Measurements from ENCODE around the gene HPGDS. TPM values are rescaled to one million over a fixed set of nuclear protein-coding genes. Genes with fewer than 3 reads are reported as not detected.

Gene HPGDS
- total and polyA plus RNA-seq, 4 donors, result 0.08 to 4.9 (median 0.18) TPM

GRCh38 chr4:94357624-94358023, 15.0 kb upstream of the HPGDS start:
- Histone ChIP-seq H3K27me3 (ENCODE audit: control insufficient read depth in 4 of 4, insufficient read depth in 4 of 4, low read length in 3 of 4) (no peaks in the 10 kb centered on the region), H3K36me3 (ENCODE audit: control insufficient read depth in 4 of 4, insufficient read depth in 3 of 4, low read depth in 1 of 4, low read length in 3 of 4) (no peaks in the 10 kb centered on the region)

More at GRCh38 chr4:94357624-94358023, 15.0 kb upstream of the HPGDS start:
- Histone ChIP-seq H3K9me3 (ENCODE audit: control insufficient read depth in 4 of 4, low read length in 3 of 4) (no peaks in the 10 kb centered on the region), H3K4me1 (ENCODE audit: control insufficient read depth in 4 of 4, insufficient read depth in 4 of 4, low read length in 3 of 4) (no peaks in the 10 kb centered on the region), H3K27ac (ENCODE audit: low read depth in 1 of 2, low read length in 2 of 2) (no peak overlapping the region), H3K4me3 (ENCODE audit: low read depth in 1 of 3, low read length in 3 of 3) (no peak overlapping the region), H3K9ac (ENCODE audit: low read depth in 1 of 2, low read length in 2 of 2) (no peak overlapping the region)
- TF ChIP-seq RAD21 (IDR thresholded peaks at IDR 0.05) (no peak), FOXA2 (IDR thresholded peaks at IDR 0.05) (no peak), GABPA (IDR thresholded peaks at IDR 0.05 in 1 of 2, conservative IDR thresholded peaks at IDR 0.05 in 1 of 2) (no peak), FOXA1 (IDR thresholded peaks at IDR 0.05) (no peak), JUND (IDR thresholded peaks at IDR 0.05) (no peak), RXRA (IDR thresholded peaks at IDR 0.05) (no peak), HNF4A (conservative IDR thresholded peaks at IDR 0.05) (no peak), TAF1 (conservative IDR thresholded peaks at IDR 0.05) (no peak), HNF4G (IDR thresholded peaks at IDR 0.05) (no peak), SP1 (IDR thresholded peaks at IDR 0.05) (no peak), ZBTB33 (IDR thresholded peaks at IDR 0.05) (no peak), NR2F2 (IDR thresholded peaks at IDR 0.05) (no peak), ATF3 (IDR thresholded peaks at IDR 0.05) (no peak), YY1 (IDR thresholded peaks at IDR 0.05) (no peak), EGR1 (IDR thresholded peaks at IDR 0.05; ENCODE audit: low read depth in 2 of 2) (no peak)
- TF ChIP-seq, protein P1, sequence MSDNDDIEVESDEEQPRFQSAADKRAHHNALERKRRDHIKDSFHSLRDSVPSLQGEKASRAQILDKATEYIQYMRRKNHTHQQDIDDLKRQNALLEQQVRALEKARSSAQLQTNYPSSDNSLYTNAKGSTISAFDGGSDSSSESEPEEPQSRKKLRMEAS (IDR thresholded peaks at IDR 0.05), result no peak
- TF ChIP-seq, protein P2, sequence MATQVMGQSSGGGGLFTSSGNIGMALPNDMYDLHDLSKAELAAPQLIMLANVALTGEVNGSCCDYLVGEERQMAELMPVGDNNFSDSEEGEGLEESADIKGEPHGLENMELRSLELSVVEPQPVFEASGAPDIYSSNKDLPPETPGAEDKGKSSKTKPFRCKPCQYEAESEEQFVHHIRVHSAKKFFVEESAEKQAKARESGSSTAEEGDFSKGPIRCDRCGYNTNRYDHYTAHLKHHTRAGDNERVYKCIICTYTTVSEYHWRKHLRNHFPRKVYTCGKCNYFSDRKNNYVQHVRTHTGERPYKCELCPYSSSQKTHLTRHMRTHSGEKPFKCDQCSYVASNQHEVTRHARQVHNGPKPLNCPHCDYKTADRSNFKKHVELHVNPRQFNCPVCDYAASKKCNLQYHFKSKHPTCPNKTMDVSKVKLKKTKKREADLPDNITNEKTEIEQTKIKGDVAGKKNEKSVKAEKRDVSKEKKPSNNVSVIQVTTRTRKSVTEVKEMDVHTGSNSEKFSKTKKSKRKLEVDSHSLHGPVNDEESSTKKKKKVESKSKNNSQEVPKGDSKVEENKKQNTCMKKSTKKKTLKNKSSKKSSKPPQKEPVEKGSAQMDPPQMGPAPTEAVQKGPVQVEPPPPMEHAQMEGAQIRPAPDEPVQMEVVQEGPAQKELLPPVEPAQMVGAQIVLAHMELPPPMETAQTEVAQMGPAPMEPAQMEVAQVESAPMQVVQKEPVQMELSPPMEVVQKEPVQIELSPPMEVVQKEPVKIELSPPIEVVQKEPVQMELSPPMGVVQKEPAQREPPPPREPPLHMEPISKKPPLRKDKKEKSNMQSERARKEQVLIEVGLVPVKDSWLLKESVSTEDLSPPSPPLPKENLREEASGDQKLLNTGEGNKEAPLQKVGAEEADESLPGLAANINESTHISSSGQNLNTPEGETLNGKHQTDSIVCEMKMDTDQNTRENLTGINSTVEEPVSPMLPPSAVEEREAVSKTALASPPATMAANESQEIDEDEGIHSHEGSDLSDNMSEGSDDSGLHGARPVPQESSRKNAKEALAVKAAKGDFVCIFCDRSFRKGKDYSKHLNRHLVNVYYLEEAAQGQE (IDR thresholded peaks at IDR 0.05), result no peak
- TF ChIP-seq, protein P3, sequence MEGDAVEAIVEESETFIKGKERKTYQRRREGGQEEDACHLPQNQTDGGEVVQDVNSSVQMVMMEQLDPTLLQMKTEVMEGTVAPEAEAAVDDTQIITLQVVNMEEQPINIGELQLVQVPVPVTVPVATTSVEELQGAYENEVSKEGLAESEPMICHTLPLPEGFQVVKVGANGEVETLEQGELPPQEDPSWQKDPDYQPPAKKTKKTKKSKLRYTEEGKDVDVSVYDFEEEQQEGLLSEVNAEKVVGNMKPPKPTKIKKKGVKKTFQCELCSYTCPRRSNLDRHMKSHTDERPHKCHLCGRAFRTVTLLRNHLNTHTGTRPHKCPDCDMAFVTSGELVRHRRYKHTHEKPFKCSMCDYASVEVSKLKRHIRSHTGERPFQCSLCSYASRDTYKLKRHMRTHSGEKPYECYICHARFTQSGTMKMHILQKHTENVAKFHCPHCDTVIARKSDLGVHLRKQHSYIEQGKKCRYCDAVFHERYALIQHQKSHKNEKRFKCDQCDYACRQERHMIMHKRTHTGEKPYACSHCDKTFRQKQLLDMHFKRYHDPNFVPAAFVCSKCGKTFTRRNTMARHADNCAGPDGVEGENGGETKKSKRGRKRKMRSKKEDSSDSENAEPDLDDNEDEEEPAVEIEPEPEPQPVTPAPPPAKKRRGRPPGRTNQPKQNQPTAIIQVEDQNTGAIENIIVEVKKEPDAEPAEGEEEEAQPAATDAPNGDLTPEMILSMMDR (IDR thresholded peaks at IDR 0.05; ENCODE audit: low read depth, low read length, missing input control), result no peak
- no peak for DNase-seq (ENCODE audit: low spot score)
- 91% methylated on average over 2 of the region's 2 CpGs for WGBS

Data from liver (tissue), 9 donors.